ENCODE results near the gene TMEM132D. TPM values are rescaled to one million over a fixed set of nuclear protein-coding genes. Genes with fewer than 3 reads are reported as not detected.

TMEM132D gene
- total RNA-seq, 2 donors from 2014 or later = 4.4 to 14.2 TPM

DNA sequence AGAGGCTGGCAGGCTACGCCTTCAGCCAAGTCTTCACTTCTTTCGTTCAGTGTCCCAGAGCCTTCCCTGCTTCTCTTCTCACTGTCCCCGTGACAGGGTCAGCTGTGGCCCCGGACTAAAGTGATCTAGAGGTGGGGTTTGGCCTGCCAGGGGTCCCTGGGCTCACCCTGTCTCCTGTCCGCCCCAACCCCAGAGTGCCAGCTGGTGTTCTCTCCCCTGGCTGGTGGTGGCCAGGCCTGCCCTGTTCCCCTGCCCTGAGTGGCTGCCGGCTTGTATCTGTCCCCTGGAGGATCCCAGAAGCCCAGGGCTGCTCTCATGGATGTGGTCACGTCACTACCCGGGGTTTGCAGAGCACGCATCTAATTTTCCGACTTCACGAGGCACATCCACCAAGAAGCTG lies 753.1 kb downstream of the TMEM132D start:
- TF ChIP-seq, protein P1, sequence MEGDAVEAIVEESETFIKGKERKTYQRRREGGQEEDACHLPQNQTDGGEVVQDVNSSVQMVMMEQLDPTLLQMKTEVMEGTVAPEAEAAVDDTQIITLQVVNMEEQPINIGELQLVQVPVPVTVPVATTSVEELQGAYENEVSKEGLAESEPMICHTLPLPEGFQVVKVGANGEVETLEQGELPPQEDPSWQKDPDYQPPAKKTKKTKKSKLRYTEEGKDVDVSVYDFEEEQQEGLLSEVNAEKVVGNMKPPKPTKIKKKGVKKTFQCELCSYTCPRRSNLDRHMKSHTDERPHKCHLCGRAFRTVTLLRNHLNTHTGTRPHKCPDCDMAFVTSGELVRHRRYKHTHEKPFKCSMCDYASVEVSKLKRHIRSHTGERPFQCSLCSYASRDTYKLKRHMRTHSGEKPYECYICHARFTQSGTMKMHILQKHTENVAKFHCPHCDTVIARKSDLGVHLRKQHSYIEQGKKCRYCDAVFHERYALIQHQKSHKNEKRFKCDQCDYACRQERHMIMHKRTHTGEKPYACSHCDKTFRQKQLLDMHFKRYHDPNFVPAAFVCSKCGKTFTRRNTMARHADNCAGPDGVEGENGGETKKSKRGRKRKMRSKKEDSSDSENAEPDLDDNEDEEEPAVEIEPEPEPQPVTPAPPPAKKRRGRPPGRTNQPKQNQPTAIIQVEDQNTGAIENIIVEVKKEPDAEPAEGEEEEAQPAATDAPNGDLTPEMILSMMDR (conservative IDR thresholded peaks at IDR 0.05) = no peak
- Histone ChIP-seq H3K9ac (ENCODE audit: extremely low read depth, low read length, poor library complexity, severe bottlenecking) (no peak overlapping the region), H3K27ac (ENCODE audit: low read depth, low read length) (no peak overlapping the region), H3K27me3 (ENCODE audit: control insufficient read depth, insufficient read depth, low read length, poor library complexity, severe bottlenecking) (no peaks in the 10 kb centered on the region), H3K9me3 (ENCODE audit: control insufficient read depth, low read length) (peaks cover 4% of the 10 kb centered on the region), H3K36me3 (ENCODE audit: control insufficient read depth, insufficient read depth, low read length) (no peaks in the 10 kb centered on the region), H3K4me3 (ENCODE audit: low read length) (no peak overlapping the region), H3K4me1 (ENCODE audit: control insufficient read depth, insufficient read depth, low read length) (no peaks in the 10 kb centered on the region)
- Mint-ChIP-seq H3K27me3 (ENCODE audit: insufficient read depth) (no peaks in the 10 kb centered on the region), H3K9me3 (no peaks in the 10 kb centered on the region), H3K4me3 (no peak overlapping the region), H3K36me3 (ENCODE audit: low read depth) (no peaks in the 10 kb centered on the region), H3K4me1 (peaks cover 21% of the 10 kb centered on the region), H3K27ac (no peak overlapping the region)
- WGBS, 2 experiments (ENCODE audit: insufficient coverage in 1 of 2, insufficient read length in 1 of 2) = 77 to 84% methylated on average over 7 to 11 of the region's 11 CpGs
- DNase-seq = no peak

DNA sequence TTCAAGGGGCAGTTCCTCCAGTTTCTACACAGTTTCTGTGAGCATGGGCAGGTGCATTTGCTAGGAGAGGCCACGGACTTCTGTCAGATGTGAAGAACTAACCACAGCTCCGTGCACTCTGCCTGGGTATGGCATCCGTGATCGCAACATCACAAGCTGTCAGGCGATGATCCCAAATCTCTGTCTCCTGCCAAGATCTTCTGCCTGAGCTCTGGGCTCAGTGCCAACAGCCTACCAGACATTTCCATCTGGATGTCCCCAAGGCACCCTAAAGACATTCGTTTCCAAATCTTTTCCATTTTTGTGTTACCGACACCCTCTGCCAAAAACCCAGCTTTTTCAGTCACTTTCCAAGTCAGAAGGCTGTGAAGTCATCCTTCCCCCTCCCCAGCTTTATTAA lies 758.4 kb downstream of the TMEM132D start:
- 91 to 94% methylated on average over 5 to 7 of the region's 7 CpGs for WGBS, 2 experiments (ENCODE audit: insufficient coverage in 1 of 2, insufficient read length in 1 of 2)
- no peaks in the 10 kb centered on the region for H3K36me3 Mint-ChIP-seq (ENCODE audit: low read depth)
- no peak overlapping the region for H3K27ac ChIP-seq (ENCODE audit: low read depth, low read length)
- H3K27ac Mint-ChIP-seq = no peak overlapping the region
- H3K27me3 ChIP-seq (ENCODE audit: control insufficient read depth, insufficient read depth, low read length, poor library complexity, severe bottlenecking) = no peaks in the 10 kb centered on the region
- TF ChIP-seq, protein P1 (conservative IDR thresholded peaks at IDR 0.05) = no peak
- no peak overlapping the region for H3K9ac ChIP-seq (ENCODE audit: extremely low read depth, low read length, poor library complexity, severe bottlenecking)
- no peak for DNase-seq
- H3K4me3 Mint-ChIP-seq = no peak overlapping the region
- no peaks in the 10 kb centered on the region for H3K9me3 Mint-ChIP-seq
- no peak overlapping the region for H3K4me3 ChIP-seq (ENCODE audit: low read length)
- no peaks in the 10 kb centered on the region for H3K27me3 Mint-ChIP-seq (ENCODE audit: insufficient read depth)
- peaks cover 8% of the 10 kb centered on the region for H3K4me1 Mint-ChIP-seq
- no peaks in the 10 kb centered on the region for H3K36me3 ChIP-seq (ENCODE audit: control insufficient read depth, insufficient read depth, low read length)
- no peaks in the 10 kb centered on the region for H3K9me3 ChIP-seq (ENCODE audit: control insufficient read depth, low read length)
- no peaks in the 10 kb centered on the region for H3K4me1 ChIP-seq (ENCODE audit: control insufficient read depth, insufficient read depth, low read length)

DNA sequence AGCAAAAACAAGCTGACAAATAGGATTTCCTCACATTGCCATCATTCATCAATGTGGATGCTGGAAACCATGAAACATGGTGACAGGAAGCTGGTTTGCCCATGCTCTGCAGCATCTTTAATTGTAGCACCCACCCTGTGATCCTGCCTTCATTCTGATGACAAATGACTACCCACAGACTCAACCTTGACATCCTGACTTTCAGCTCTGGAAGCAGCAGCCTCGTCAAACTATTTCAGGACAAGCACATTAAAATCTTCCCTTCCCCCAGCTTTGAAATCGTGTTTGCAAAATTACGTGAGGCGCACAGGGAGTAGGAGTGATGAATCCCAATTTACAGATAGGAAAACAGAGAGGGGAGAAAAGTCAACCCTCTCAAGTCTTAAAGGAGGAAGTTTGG lies 765.0 kb downstream of the TMEM132D start:
- 97% methylated on average over 4 of the region's 4 CpGs; no CpG with 5 or more reads in 1 of the 2 experiments for WGBS, 2 experiments (ENCODE audit: insufficient coverage in 1 of 2, insufficient read length in 1 of 2)

More for the DNA sequence above, 765.0 kb downstream of the TMEM132D start:
- H3K9ac ChIP-seq (ENCODE audit: extremely low read depth, low read length, poor library complexity, severe bottlenecking) = no peak overlapping the region
- H3K27me3 ChIP-seq (ENCODE audit: control insufficient read depth, insufficient read depth, low read length, poor library complexity, severe bottlenecking) = no peaks in the 10 kb centered on the region
- H3K4me3 Mint-ChIP-seq = no peak overlapping the region
- TF ChIP-seq, protein P1 (conservative IDR thresholded peaks at IDR 0.05) = no peak
- H3K9me3 Mint-ChIP-seq = no peaks in the 10 kb centered on the region
- H3K4me3 ChIP-seq (ENCODE audit: low read length) = no peak overlapping the region
- no peak overlapping the region for H3K27ac ChIP-seq (ENCODE audit: low read depth, low read length)
- no peaks in the 10 kb centered on the region for H3K4me1 Mint-ChIP-seq
- peak; percentile 15 for DNase-seq
- no peaks in the 10 kb centered on the region for H3K4me1 ChIP-seq (ENCODE audit: control insufficient read depth, insufficient read depth, low read length)
- H3K27ac Mint-ChIP-seq = no peak overlapping the region
- H3K36me3 ChIP-seq (ENCODE audit: control insufficient read depth, insufficient read depth, low read length) = no peaks in the 10 kb centered on the region
- no peaks in the 10 kb centered on the region for H3K27me3 Mint-ChIP-seq (ENCODE audit: insufficient read depth)
- H3K9me3 ChIP-seq (ENCODE audit: control insufficient read depth, low read length) = no peaks in the 10 kb centered on the region
- no peaks in the 10 kb centered on the region for H3K36me3 Mint-ChIP-seq (ENCODE audit: low read depth)
